ENCODE results near the gene FGF19. TPM values are rescaled to one million over a fixed set of nuclear protein-coding genes. Genes with fewer than 3 reads are reported as not detected.
"Not testable (repeated sequence)": the region's sequence is repeated elsewhere in the genome, so short reads cannot be mapped to it uniquely, and the experiment has no call there.

The FGF19 gene
- total RNA-seq, 4 donors from 2014 or later: not detected

GRCh38 chr11:69697469-69697843 is 6.4 kb downstream of the FGF19 start:
- ATAC-seq (ENCODE audit: low FRiP score): no peak
- no peak for TF ChIP-seq CTCF (IDR thresholded peaks at IDR 0.05)
- DNase-seq (ENCODE audit: low spot score): no peak

GRCh38 chr11:69696749-69697468 is 6.9 kb downstream of the FGF19 start:
- no peak for TF ChIP-seq CTCF (IDR thresholded peaks at IDR 0.05)
- no peak for ATAC-seq (ENCODE audit: low FRiP score)
- DNase-seq (ENCODE audit: low spot score): no peak

- DNase-seq (ENCODE audit: low spot score); ATAC-seq (ENCODE audit: low FRiP score): not testable (repeated sequence)
These were observed 7.8 kb downstream of the FGF19 start for GRCh38 chr11:69695995-69696394.

GRCh38 chr11:69695581-69695980 is 8.2 kb downstream of the FGF19 start:
- DNase-seq (ENCODE audit: low spot score): no peak
- no peak for ATAC-seq (ENCODE audit: low FRiP score)
- TF ChIP-seq CTCF (IDR thresholded peaks at IDR 0.05): no peak

- DNase-seq (ENCODE audit: low spot score): no peak
- ATAC-seq (ENCODE audit: low FRiP score): no peak
- TF ChIP-seq CTCF (IDR thresholded peaks at IDR 0.05): no peak
These were observed 9.0 kb downstream of the FGF19 start for GRCh38 chr11:69694781-69695180.

- DNase-seq (ENCODE audit: low spot score) (no peak), ATAC-seq (ENCODE audit: low FRiP score) (no peak)
- TF ChIP-seq CTCF (IDR thresholded peaks at IDR 0.05): no peak
These were observed 11.4 kb downstream of the FGF19 start for GRCh38 chr11:69692422-69692821.

- no peak for DNase-seq (ENCODE audit: low spot score)
- no peak for TF ChIP-seq CTCF (IDR thresholded peaks at IDR 0.05)
- ATAC-seq (ENCODE audit: low FRiP score): no peak
These were observed 12.4 kb downstream of the FGF19 start for GRCh38 chr11:69691463-69691862.
